ENCODE data around the gene ACOX3.

The ACOX3 gene

DNA sequence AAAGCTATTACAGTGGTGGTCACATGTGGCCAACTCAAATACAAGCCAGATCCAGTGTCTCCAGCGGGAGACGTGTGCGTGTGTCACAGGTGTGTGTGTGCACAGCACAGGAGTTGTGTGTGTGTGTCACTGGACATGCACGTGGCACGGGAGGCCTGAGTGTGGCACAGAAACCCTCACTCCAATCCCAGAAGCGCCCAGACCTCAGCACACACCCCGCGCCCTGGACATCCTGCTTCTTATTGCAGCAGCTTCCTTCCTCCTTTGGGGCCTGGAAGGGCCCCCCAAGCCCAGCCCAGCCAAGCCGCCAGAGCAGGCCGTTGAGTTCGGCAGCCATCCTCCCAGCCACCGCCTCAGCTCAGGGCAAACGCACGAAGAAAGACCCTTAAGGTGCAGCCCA lies 37.9 kb downstream of the ACOX3 start:
- Histone ChIP-seq H3K27me3 (no peaks in the 10 kb centered on the region), H3K9me3 (no peaks in the 10 kb centered on the region), H3K4me1 (no peaks in the 10 kb centered on the region; the same call in none of the 2 replicates), H3K4me3 (ENCODE audit: low read depth, low read length) (no peak overlapping the region), H3K36me3 (no peaks in the 10 kb centered on the region; the same call in 1 of the 2 replicates)
- TF ChIP-seq CTCF (IDR thresholded peaks at IDR 0.05; ENCODE audit: low read depth, low read length) = no peak
- DNase-seq = no peak

GRCh38 chr4:8402181-8402597 lies 38.3 kb downstream of the ACOX3 start:
- Histone ChIP-seq H3K4me3 (ENCODE audit: low read depth, low read length) (no peak overlapping the region), H3K27me3 (no peaks in the 10 kb centered on the region), H3K9me3 (no peaks in the 10 kb centered on the region), H3K36me3 (no peaks in the 10 kb centered on the region; the same call in 1 of the 2 replicates), H3K4me1 (no peaks in the 10 kb centered on the region; the same call in none of the 2 replicates)
- DNase-seq = no peak
- TF ChIP-seq CTCF (IDR thresholded peaks at IDR 0.05; ENCODE audit: low read depth, low read length) = no peak

DNA sequence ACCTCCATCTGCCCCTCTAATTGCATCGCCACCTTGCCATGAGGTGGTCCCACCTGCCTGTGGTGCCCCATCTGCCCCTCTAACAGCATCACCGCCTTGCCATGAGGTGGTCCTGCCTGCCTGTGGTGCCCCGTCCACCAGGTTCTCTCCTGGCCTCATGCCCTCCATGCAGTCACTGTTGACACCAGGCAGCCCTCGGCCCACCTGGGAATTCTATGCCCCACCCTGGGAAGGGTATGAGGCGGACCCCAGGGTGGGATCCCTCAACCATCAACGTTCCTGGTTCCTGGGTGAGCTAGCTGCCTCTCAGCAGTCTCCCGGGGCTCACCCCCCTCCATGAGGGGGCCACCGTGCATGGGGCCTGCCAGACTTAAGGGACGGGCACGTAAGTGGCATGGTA lies 38.9 kb downstream of the ACOX3 start:
- H3K9me3 ChIP-seq = no peaks in the 10 kb centered on the region
- no peak for DNase-seq
- H3K4me1 ChIP-seq = no peaks in the 10 kb centered on the region; the same call in none of the 2 replicates
- TF ChIP-seq CTCF (IDR thresholded peaks at IDR 0.05; ENCODE audit: low read depth, low read length) = no peak
- no peak overlapping the region for H3K4me3 ChIP-seq (ENCODE audit: low read depth, low read length)
- no peaks in the 10 kb centered on the region for H3K27me3 ChIP-seq
- H3K36me3 ChIP-seq = no peaks in the 10 kb centered on the region; the same call in 1 of the 2 replicates

DNA sequence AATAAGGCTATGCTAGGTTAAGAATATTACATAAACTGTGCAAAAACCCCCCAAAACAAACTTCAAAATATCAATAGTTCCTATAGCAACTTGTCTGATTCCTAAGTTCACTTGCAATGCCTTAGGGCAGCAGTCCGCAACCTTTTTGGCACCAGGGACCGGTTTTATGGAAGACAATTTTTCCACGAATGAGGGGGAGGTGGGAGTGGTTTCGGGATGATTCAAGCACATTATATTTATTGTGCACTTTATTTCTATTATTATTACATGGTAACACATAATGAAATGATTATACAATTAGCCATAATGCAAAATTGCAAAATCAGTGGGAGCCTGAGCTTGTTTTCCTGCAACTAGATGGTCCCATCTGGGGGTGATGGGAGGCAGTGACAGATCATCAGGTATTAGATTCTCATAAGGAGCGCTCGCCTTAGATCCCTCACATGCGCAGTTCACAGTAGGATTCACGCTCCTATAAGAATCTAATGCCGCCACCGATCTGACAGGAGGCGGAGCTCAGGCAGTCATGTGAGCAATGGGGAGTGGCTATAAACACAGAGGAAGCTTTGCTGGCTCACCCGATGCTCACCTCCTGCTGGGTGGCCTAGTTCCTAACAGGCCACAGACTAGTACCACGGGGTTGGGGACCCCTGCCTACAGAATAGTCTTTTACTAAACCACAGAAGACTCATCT lies 39.7 kb downstream of the ACOX3 start:
- no peak for DNase-seq
- Histone ChIP-seq H3K4me3 (ENCODE audit: low read depth, low read length) (no peak overlapping the region), H3K4me1 (no peaks in the 10 kb centered on the region; the same call in none of the 2 replicates), H3K9me3 (no peaks in the 10 kb centered on the region), H3K36me3 (no peaks in the 10 kb centered on the region; the same call in 1 of the 2 replicates), H3K27me3 (no peaks in the 10 kb centered on the region)
- no peak for TF ChIP-seq CTCF (IDR thresholded peaks at IDR 0.05; ENCODE audit: low read depth, low read length)

GRCh38 chr4:8399298-8399697 lies 41.2 kb downstream of the ACOX3 start:
- H3K36me3 ChIP-seq = no peaks in the 10 kb centered on the region
- no peaks in the 10 kb centered on the region for H3K9me3 ChIP-seq
- no peak for TF ChIP-seq CTCF (IDR thresholded peaks at IDR 0.05; ENCODE audit: low read depth, low read length)
- H3K4me3 ChIP-seq (ENCODE audit: low read depth, low read length) = no peak overlapping the region
- no peak for DNase-seq
- no peaks in the 10 kb centered on the region for H3K27me3 ChIP-seq
- no peaks in the 10 kb centered on the region; the same call in none of the 2 replicates for H3K4me1 ChIP-seq

GRCh38 chr4:8398347-8398746 lies 42.2 kb downstream of the ACOX3 start:
- H3K27me3 ChIP-seq = no peaks in the 10 kb centered on the region
- TF ChIP-seq CTCF (IDR thresholded peaks at IDR 0.05; ENCODE audit: low read depth, low read length) = no peak
- DNase-seq = no peak
- no peaks in the 10 kb centered on the region; the same call in none of the 2 replicates for H3K4me1 ChIP-seq
- H3K36me3 ChIP-seq = no peaks in the 10 kb centered on the region
- H3K9me3 ChIP-seq = no peaks in the 10 kb centered on the region
- no peak overlapping the region for H3K4me3 ChIP-seq (ENCODE audit: low read depth, low read length)

All from BE2C (cell line).